PC-3 (cell line): ENCODE results near the gene PDGFC. TPM values are rescaled to one million over a fixed set of nuclear protein-coding genes. Genes with fewer than 3 reads are reported as not detected.

Experiments
- ATAC-seq: fragments of 200-7000 bp; cut with Tn5 transposase; 2 replicates; pipeline ENCODE4 v1.9.1; 2020; ENCODE audit warnings: mild to moderate bottlenecking, moderate library complexity
- BruUV-seq: library from RNA; stranded (reverse); fragments of 400-500 nt; replicated peaks from 2 replicates; lab custom pipeline; 2021; lab: Mats Ljungman, UMichigan
- CTCF ChIA-PET: fragments of 300-600 bp; sonication (Branson Sonifier 250); formaldehyde crosslinking; loops from one replicate; lab custom pipeline; 2022; ENCODE audit warnings: antibody characterized with exemption; lab: Charles Lee
- POLR2A ChIA-PET: fragments of 300-600 bp; sonication (Branson Sonifier 250); formaldehyde crosslinking; loops from one replicate; lab custom pipeline; 2022; ENCODE audit warnings: antibody characterized with exemption; ENCODE audit not compliant: unreplicated experiment; lab: Charles Lee
- DNase-seq: peaks from one replicate; pipeline ENCODE4 v3.0.0-alpha.2; 2015
- H2AFZ ChIP-seq: fragments of 300-600 bp; sonication (generic); 2 replicates; pipeline ENCODE4 v1.6.0; 2016; ENCODE audit warnings: antibody characterized with exemption, low read length
- H3F3A ChIP-seq: fragments of 300-600 bp; sonication (generic); one replicate; pipeline ENCODE4 v1.6.0; 2017; ENCODE audit warnings: antibody characterized with exemption, low read length, control low read depth, mild to moderate bottlenecking; ENCODE audit not compliant: unreplicated experiment
- H3K27ac ChIP-seq: fragments of 300-600 bp; sonication (generic); 2 replicates; pipeline ENCODE4 v1.5.1; 2016; ENCODE audit warnings: mild to moderate bottlenecking, low read length
- H3K27me3 ChIP-seq: fragments of 300-600 bp; sonication (generic); 2 replicates; pipeline ENCODE4 v1.6.1; 2016; ENCODE audit warnings: low read length, mixed read lengths
- H3K36me3 ChIP-seq: fragments of 300-600 bp; sonication (generic); 2 replicates; pipeline ENCODE4 v1.6.1; 2016; ENCODE audit warnings: low read depth, mixed run types, low read length, mixed read lengths
- H3K4me1 ChIP-seq: fragments of 300-600 bp; sonication (generic); 2 replicates; pipeline ENCODE4 v1.5.1; 2016; ENCODE audit warnings: low read length; ENCODE audit not compliant: insufficient read depth
- H3K4me2 ChIP-seq: fragments of 300-600 bp; sonication (generic); 2 replicates; pipeline ENCODE4 v1.6.0; 2016; ENCODE audit warnings: low read length
- H3K4me3 ChIP-seq: fragments of 300-600 bp; sonication (generic); 2 replicates; pipeline ENCODE4 v1.5.1; 2016; ENCODE audit warnings: mild to moderate bottlenecking, low read length, mixed read lengths
- H3K79me2 ChIP-seq: fragments of 300-600 bp; sonication (generic); 2 replicates; pipeline ENCODE4 v1.6.1; 2017; ENCODE audit warnings: low read length, mixed read lengths
- H3K9ac ChIP-seq: fragments of 300-600 bp; sonication (generic); 2 replicates; pipeline ENCODE4 v1.6.0; 2016; ENCODE audit warnings: mild to moderate bottlenecking, low read length
- H3K9me2 ChIP-seq: fragments of 300-600 bp; sonication (generic); replicated peaks from 2 replicates; pipeline ENCODE4 v1.6.1; 2016; ENCODE audit warnings: mixed run types, low read length, mixed read lengths
- H3K9me3 ChIP-seq: fragments of 300-600 bp; sonication (generic); 2 replicates; pipeline ENCODE4 v1.6.1; 2016; ENCODE audit warnings: low read length, mixed read lengths
- H4K20me1 ChIP-seq: fragments of 300-600 bp; sonication (generic); 2 replicates; pipeline ENCODE4 v1.6.1; 2016; ENCODE audit warnings: low read length, mixed read lengths
- CTCF ChIP-seq: fragments of 300-600 bp; sonication (generic); conservative IDR thresholded peaks from 2 replicates; pipeline ENCODE4 v1.5.1; 2017; ENCODE audit warnings: antibody characterized with exemption, low read depth, mild to moderate bottlenecking, low read length
- EZH2 ChIP-seq: fragments of 300-600 bp; sonication (generic); IDR thresholded peaks from one replicate; pipeline ENCODE4 v1.6.1; 2017; ENCODE audit warnings: antibody characterized with exemption, mild to moderate bottlenecking, low read length; ENCODE audit not compliant: unreplicated experiment
- EZH2phosphoT487 ChIP-seq: fragments of 300-600 bp; sonication (generic); IDR thresholded peaks from 2 replicates; pipeline ENCODE4 v1.6.1; 2018; ENCODE audit warnings: mild to moderate bottlenecking, antibody characterized with exemption, low read length, borderline replicate concordance
- intact Hi-C: fragments of 100-400 bp; cut with micrococcal nuclease; formaldehyde crosslinking; loops from 2 replicates; pipeline ENCODE4 v1.9.0; 2023
- total RNA-seq: library from RNA; depleted of rRNA; stranded (reverse); fragments of >200 nt; gene quantifications from 2 replicates; pipeline ENCODE4 v1.2.3, GENCODE V29; 2014

PDGFC gene
- total RNA-seq, 1 experiment from 2014 or later, result 23.0 TPM

GRCh38 chr4:157012296-157012695 lies 40.7 kb upstream of the PDGFC start:
- Histone ChIP-seq H3K27me3 (no peaks in the 10 kb centered on the region), H3K9me3 (no peaks in the 10 kb centered on the region), H2AFZ (no peak overlapping the region), H3K4me3 (no peak overlapping the region), H3F3A (no peaks in the 10 kb centered on the region), H3K9ac (no peak overlapping the region), H4K20me1 (no peaks in the 10 kb centered on the region), H3K9me2 (no peaks in the 10 kb centered on the region), H3K36me3 (no peaks in the 10 kb centered on the region), H3K4me1 (peaks cover 11% of the 10 kb centered on the region; the same call in 1 of the 2 replicates), H3K27ac (no peak overlapping the region), H3K79me2 (no peaks in the 10 kb centered on the region), H3K4me2 (no peak overlapping the region)
- TF ChIP-seq CTCF (no peak), EZH2 (no peak), EZH2phosphoT487 (no peak)
- POLR2A ChIA-PET, result no interaction called here
- CTCF ChIA-PET, result no interaction called here
- BruUV-seq, result no TSS peak
- intact Hi-C loops, result no loop called here
- no peak for ATAC-seq
- DNase-seq, result no peak

GRCh38 chr4:157010630-157011029 lies 39.0 kb upstream of the PDGFC start:
- ChIA-PET CTCF (no interaction called here), POLR2A (no interaction called here)
- intact Hi-C loops, result no loop called here
- Histone ChIP-seq H3K4me2 (no peak overlapping the region), H3K27ac (no peak overlapping the region), H3K27me3 (no peaks in the 10 kb centered on the region), H3F3A (no peaks in the 10 kb centered on the region), H3K4me1 (peaks cover 11% of the 10 kb centered on the region; the same call in 1 of the 2 replicates), H3K9me2 (no peaks in the 10 kb centered on the region), H3K79me2 (no peaks in the 10 kb centered on the region), H3K4me3 (no peak overlapping the region), H2AFZ (no peak overlapping the region), H4K20me1 (no peaks in the 10 kb centered on the region), H3K9me3 (no peaks in the 10 kb centered on the region), H3K36me3 (no peaks in the 10 kb centered on the region), H3K9ac (no peak overlapping the region)
- no peak for ATAC-seq
- no peak for TF ChIP-seq CTCF
- TF ChIP-seq EZH2, result no peak
- TF ChIP-seq EZH2phosphoT487, result no peak
- no TSS peak for BruUV-seq
- no peak for DNase-seq

GRCh38 chr4:157005831-157006230 lies 34.2 kb upstream of the PDGFC start:
- DNase-seq, result no peak
- H3K27ac ChIP-seq, result no peak overlapping the region
- no peak for ATAC-seq
- H3K27me3 ChIP-seq, result no peaks in the 10 kb centered on the region
- no peaks in the 10 kb centered on the region for H3K9me3 ChIP-seq
- H3K79me2 ChIP-seq, result no peaks in the 10 kb centered on the region
- no peak overlapping the region for H3K4me3 ChIP-seq
- TF ChIP-seq CTCF, result no peak
- no peak for TF ChIP-seq EZH2phosphoT487
- TF ChIP-seq EZH2, result no peak
- no peaks in the 10 kb centered on the region for H4K20me1 ChIP-seq
- H3K4me2 ChIP-seq, result no peak overlapping the region
- H3K9me2 ChIP-seq, result no peaks in the 10 kb centered on the region
- intact Hi-C loops, result no loop called here
- no peak overlapping the region for H3K9ac ChIP-seq
- CTCF ChIA-PET, result no interaction called here
- POLR2A ChIA-PET, result no interaction called here
- H3K36me3 ChIP-seq, result no peaks in the 10 kb centered on the region
- H3F3A ChIP-seq, result no peaks in the 10 kb centered on the region
- H3K4me1 ChIP-seq, result 0 out of 2 replicates have a peak, but pooled peaks cover 6% of the 10 kb centered on the region
- no peak overlapping the region for H2AFZ ChIP-seq
- BruUV-seq, result no TSS peak
